Activated T-helper 9 cell treated with anti-CD3 and anti-CD28 coated beads, Interleukin-2, amount 50 U/mL, for 16 hours (primary cell): Measurements from ENCODE around the gene SNRNP35.
"Not testable (repeated sequence)": the region's sequence is repeated elsewhere in the genome, so short reads cannot be mapped to it uniquely, and the experiment has no call there.

Source experiments
- DNase-seq: peaks from one replicate; pipeline ENCODE4 v3.0.0-alpha.2; 2020; ENCODE audit warnings: low read depth

Gene SNRNP35

DNA sequence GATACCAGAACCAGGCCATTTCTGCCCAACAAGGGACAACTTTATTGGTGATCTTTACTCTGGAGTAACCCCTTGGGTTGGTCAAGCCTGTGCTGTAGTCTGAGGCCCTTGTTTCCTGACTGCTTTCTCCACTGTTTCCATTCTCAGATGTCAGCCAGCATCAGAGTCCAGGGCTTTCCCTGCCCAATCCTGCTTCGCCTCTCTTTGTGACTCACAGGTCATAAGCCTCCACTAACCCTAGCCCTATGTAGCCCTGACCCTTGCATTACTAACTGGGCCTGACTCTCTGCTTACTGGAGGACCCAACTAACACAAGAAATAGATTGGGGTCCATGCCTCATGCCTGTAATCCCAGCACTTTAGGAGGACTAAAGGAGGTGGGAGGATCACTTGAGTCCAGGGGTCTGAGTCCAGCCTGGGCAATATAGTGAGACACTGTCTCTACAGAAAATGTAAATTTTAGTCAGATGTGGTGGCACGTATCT lies 8.6 kb upstream of the SNRNP35 start:
- DNase-seq: no peak

DNA sequence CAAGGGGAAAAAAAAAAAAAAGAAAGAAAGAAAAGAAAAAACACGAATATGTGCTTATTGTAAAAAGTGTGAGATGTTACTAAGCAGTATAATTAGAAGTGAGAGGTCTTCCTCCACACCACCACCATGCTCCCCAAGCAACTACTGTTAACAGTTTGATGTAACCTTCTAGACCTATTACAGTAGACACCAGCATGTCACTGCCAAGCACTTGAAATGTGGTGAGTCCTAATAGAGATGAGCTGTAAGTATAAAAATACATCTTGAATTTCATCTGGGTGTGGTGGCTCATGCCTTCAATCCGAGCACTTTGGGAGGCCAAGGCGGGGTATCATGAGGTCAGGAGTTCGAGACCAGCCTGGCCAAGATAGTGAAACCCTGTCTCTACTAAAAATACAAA lies 8.1 kb upstream of the SNRNP35 start:
- DNase-seq: no peak

DNA sequence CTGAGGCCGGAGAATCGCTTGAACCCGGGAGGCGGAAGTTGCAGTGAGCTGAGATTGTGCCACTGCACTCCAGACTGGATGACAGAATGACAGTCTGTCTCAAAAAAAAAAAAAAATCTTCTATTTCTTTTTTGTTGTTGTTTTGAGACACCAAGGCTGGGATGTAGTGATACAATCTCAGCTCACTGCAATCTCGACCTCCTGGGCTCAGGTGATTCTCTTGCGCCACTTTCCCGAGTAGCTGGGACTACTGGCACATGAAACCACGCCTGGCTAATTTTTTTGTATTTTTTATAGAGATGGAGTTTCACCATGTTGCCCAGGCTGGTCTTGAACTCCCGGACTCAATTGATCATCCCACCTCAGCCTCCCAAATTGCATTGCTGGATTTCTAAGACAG lies 7.3 kb upstream of the SNRNP35 start:
- DNase-seq: no peak

DNA sequence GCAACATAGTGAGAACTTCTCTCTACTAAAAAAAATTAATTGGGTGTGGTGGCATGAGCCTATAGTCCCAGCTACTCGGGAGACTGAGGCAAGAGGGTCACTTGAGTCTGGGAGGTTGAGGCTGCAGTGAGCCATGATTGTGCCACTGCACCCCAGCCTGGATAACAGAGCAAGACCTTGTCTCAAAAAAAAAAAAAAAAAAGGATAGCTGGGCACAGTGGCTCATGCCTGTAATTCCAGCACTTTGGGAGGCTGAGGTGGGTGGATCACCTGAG lies 5.7 kb upstream of the SNRNP35 start:
- DNase-seq: not testable (repeated sequence)

DNA sequence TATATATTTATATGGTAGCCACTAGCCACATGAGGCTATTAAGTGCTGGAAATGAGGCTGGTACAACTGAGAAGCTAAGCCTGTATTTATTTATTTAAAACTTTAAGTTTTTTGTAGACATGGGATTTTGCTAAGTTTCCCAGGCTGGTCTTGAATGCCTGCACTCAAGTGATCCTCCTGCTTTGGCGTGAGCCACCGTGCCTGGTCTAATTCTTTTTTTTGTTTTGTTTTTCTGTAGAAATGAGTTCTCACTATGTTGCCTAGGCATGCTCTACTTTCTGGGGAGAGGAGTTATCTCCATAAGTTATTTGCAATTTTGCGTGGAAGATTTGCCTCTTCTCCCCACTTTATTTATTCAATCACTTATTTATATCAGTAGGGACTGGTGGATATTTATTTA lies 4.8 kb upstream of the SNRNP35 start:
- DNase-seq: no peak

DNA sequence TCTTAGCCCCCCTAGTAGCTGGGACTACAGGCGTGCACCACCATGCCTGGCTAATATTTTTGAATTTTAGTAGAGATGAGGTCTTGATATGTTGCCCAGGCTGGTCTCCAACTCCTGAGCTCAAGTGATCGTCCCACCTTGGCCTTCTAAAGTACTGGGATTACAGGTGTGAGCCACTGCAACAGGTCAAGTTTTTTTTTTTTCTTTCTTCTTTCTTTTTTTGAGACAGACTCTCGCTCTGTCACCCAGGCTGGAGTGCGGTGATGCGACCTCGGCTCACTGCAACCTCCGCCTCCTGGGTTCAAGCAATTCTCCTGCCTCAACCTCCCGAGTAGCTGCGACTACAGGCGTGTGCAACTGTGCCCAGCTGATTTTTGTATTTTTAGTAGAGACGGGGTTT lies 5.2 kb downstream of the SNRNP35 start:
- not testable (repeated sequence) for DNase-seq

DNA sequence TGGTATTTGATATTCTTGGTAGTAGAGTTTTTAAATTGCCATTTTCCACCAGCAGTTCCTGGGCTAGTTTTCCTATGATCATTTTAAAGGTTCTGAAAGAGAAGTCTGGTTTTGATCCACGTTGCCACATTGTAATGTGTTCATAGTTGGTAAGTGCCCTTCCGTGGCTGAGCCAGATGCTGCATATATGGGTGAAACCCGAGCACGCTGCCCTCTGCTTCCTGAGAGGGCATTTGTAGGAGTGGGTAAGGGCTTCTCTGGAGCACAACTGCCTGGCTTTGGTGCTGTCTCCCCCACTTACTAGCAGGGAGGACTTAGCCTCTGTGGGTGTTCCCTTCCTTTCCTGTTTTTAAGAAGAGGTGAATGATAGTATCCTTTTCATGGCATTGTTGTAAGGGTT lies 7.1 kb downstream of the SNRNP35 start:
- DNase-seq: no peak

DNA sequence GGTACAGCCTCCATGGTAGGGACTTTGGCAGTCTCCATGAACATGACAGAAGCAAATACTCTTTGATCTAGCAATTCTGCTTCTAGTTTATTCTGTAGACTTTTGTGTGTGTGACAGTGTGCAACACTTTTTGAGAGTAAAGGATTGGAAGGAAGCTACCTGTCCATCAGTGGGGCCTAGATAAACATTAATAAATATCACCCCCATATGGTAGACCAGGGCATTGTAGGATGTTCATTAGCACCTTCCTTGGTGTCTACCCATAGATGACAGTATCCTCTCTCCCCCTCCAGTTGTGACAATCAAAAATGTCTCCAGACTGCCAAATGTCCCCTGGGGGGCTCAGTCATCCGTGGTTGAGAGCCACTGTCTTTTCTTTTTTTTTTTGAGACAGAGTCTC lies 10.8 kb downstream of the SNRNP35 start:
- DNase-seq: no peak

DNA sequence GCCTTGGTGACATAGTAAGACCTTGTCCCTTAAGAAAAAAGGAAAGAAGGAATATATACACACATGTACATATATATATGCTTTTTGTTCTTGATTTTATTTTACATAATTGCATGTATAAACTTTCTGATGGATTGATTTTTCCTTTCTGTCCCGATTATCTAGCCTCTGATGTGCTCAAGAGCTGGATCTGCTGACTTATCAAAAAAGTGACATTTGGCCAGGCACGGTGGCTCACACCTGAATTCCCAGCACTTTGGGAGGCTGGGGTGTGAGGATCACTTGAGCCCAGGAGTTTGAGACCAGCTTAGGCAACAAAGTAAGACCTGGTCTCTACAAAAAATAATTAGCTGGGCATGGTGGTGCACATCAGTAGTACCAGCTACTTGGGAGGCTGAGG lies 12.0 kb downstream of the SNRNP35 start:
- DNase-seq: no peak

DNA sequence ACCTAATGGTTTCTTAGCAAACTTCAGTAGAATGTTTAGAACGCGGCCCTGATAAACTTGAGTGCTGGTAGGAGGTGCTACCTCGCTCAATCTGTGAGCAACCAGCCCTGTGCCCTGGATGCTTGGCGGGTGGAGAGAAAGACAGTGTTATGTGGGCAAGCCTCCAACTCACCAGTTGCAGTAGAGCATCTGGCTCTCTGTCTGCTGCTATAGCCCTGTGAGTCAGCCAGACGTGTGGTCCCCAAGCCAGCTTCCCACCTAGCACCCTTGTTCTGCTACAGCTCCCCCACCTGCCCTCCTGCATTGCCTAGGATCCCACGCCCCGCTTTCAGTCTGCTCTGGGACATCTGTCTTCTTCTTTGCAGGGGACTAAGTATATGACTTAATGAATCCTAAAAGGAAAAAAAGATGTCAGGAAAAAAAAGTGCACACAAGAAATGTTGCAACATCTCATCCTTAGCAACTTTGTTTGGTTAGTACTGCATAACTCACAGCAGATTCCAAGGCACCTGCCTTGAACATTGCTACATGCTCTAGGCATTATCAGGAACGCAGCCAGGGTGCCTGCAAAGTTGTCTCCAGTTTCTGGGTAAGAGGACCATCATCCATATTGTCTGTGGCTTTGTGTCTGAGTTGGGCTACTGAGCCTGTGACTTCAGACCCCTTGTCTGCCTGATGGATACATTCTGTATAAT lies 13.6 kb downstream of the SNRNP35 start:
- DNase-seq: no peak

DNA sequence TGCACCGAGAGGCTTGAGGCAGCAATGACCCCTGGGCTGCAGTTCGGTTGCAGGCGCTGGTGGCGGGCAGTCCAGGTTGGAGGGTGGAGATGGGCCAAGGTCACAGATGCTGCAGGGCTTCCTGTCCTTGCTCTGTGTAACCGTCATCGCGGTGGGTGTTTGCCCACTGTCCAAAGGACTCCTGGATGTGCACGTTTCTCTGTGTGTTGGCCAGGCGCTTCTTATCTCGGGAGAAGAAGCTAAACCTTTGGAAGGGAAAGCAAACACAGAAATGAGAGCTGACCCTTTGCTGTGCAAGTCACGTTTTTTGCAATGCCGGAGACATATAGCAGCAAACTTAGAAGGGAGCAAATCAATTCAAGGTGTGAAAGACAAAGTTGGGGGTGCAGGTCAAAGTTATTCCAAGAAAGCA lies 14.5 kb downstream of the SNRNP35 start:
- DNase-seq: no peak

DNA sequence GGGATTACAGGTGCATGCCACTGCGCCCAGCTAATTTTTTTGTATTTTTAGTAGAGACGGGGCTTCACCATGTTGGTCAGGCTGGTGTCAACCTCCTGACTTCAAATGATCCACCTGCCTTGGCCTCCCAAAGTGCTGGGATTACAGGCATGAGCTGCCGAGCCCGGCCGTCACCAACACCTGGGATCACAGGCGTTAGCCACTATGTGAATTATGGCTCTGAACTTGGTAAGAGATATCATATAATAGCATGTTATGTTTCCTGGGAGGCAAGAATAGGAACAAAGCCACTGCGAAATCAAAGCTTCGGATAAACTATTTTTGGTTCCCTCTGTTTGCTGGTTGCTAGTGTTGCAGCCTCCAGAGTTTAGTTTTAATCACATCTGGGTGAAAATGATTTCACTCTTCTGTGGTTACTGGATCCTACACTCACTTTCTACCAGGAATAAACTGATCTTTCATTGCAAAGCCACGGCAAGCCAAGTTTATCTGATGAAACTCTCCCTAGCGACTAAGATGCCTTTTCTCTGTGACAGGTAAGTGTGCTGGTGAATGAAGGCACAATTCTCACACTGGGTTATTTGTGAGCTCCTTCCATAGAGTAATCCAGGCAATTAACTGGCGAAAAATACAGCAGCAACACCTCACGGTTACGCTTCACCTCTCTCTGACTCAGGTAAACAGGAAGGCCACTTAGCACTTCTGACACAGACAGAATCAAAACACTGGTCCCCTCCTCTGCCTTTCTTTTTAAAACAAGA lies 16.7 kb downstream of the SNRNP35 start:
- DNase-seq: no peak

DNA sequence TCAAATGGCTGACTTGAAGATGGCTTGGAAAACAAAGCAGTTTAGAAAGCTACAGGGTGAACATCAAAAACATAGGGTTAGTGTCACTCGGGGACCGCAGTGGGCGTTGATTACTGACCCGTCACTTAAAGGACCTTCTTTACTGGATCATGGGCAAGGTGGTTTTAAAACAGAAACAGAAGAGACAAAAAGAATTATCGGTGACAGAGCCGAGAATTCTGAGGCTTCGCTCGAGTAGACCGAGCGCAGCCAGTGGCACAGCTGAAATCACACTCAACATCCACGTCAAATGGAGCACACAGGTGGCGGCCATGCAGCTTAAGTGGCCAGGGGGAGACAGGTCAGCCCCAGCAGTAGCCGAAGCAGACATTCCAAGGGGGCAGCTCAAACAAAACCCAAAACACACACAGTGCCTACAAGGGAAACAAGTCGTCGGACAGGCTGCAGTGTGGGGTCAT lies 17.3 kb downstream of the SNRNP35 start:
- no peak for DNase-seq

DNA sequence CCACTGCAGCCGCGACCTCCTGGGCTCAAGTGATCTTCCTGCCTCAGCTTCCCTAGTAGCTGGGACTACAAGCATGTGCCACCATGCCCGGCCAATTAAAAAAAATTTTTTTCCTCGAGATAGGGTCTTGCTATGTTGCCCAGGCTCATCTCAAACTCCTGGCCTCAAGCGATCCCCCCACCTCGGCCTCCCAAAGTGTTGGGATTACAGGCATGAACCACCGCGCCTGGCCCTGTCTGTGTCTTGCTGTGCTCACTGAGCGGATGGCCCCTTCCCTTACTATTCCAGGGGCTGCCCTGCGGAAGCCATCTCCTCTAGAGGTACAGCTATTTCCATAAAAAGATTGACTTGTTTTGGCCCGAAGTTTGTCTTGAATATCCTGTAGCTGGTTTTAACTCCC lies 20.1 kb downstream of the SNRNP35 start:
- no peak for DNase-seq

DNA sequence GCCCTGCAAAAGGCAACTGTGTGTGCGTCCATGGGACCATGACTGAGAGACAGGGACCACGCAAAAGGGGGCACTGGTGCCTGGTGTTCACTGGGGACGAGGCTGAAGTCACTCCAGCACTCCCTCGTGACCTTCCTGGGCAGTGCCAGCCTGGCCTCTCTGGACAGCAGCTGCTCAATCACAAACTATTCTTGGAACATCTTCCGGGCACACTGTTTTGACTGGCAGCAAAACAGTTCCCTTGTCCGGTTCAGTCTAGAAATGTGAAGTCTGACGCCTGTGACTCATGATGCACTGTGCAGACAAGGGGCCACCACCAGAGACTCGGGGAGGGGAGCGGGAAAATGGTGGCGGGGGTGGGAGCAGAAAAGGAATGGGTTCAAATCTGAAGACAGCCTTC lies 20.8 kb downstream of the SNRNP35 start:
- no peak for DNase-seq

DNA sequence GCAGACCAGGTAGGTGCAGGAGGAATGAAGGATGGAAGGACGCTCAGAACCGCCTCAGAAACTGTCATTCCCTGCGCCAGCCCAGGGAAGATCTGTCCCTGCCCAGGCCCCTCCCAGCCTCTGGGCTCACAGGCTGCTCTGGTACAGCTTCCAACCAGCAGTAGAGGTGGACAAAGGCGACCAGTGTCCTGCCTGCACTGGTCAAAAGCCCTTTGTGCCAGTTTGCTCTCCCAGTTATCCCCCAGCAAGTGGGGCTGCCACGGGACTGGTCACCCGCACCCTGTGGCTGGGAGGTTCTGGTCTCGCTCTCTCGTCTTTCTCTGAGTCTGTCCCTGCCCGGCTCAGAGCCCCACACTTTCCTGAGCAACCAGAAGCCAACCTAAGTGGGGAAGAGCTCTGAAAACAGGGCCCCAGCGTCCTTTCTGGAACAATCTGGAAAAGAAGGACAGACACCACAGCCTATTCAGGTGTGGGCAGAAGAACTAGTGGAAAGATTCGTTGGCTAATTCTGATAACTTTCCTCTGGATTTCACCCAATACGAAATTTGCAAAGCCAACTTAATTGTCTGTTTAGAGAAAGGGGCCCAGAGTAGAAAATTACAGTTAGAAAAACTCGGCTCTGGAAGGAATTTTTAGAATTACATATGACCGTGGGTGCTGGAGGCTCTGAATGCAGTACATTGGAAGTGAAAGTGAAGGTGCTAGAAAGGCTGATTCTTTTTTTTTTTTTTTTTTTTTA lies 21.7 kb downstream of the SNRNP35 start:
- no peak for DNase-seq

DNA sequence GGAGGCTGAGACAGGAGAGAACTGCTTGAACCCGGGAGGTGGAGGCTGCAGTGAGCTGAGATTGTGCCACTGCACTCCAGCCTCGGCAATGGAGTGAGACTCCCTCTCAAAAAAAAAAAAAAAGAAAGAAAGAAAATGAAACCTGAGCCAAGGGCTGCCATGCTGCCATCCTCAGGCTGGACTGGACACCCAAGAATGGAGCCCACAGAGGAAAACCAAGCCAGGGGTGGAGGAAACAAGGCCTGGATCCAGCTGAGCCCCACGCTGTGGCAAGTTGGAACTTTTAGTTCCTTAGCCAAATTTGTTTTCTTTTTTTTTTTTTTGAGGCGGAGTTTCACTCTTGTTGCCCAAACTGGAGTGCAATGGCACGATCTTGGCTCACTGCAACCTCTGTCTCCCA lies 23.3 kb downstream of the SNRNP35 start:
- not testable (repeated sequence) for DNase-seq

DNA sequence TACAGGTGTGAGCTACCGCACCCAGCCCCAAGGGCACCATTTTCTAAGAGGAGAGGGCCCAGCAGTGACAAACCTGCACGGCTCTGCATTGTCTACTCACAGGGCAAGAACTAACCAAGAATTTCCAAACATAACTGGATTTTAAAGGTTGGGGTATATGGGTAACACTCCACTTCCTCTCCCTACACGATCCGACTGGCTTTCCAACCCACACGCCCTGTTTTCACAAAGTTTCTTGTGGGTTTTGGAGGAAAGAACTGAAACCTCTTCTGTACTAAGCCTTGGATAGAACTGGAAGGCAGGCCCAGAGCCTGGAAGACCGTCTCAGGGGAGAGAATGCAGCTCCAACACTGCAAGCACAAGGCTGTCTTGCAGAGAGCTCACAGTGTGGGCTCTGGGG lies 24.9 kb downstream of the SNRNP35 start:
- DNase-seq: no peak

DNA sequence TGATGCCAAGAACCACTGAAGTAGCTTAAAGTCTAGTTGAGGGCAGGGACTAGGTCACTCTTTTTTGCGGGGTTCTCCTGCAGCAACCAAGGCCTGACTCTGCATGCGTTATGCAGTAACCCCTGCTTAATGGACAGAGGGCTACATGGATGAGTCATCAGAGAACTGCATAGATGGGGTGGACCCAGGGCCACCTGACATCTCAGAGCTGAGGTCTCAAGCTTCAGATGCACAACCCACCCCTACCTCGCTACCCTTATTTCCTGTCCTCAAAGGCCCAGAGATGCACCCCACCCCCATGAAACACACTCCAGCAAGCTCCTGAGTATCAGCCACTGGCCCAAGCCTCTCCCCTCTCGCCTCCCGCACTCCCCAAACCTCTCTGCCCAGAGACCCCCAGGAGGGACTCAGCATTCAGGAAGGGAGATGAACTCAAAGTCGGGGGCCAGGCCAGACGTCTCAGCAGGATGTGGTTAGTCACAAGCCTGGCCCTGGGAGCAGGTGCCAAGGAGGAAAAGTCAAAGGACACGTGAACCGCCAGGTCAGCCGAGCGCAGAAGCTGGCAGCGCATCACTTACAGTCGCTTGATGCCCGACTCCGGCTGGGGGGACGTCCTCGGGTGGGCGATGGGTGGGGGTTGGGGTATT lies 25.8 kb downstream of the SNRNP35 start:
- no peak for DNase-seq

DNA sequence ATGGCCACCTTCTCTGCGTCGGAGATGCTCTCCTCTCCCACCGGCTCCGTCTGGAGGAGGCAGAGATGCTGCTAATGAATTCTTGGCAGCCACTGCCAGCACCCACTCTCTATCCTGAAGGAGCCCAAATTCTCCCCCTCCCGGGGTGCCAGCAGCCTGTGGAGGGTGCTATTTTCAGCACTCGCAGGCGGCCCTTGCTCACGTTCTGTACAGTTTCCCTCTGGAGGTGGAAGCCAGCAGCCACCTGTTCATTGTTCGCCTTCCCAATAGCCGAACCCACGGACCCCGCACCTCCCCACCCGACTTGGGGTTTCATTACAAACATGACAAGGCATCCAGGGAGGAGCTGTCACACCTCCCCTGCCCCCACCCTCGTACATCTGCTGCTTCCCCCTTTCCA lies 27.8 kb downstream of the SNRNP35 start:
- DNase-seq: no peak

DNA sequence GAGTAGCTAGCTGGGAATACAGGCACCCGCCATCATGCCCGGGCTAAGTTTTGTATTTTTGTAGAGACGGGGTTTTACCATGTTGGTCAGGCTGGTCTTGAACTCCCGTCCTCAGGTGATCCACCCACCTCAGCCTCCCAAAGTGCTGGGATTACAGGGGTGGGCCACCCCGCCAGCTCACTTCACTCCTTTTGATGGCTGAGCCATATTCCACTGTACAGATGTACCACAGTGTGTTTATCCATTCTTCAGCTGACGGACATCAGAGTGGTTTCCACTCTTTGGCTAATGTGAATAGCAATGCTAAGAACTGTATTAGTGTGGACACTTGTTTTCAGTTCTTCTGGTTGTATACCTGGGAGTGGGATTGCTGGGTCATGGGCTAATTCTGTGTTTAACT lies 29.5 kb downstream of the SNRNP35 start:
- DNase-seq: no peak

DNA sequence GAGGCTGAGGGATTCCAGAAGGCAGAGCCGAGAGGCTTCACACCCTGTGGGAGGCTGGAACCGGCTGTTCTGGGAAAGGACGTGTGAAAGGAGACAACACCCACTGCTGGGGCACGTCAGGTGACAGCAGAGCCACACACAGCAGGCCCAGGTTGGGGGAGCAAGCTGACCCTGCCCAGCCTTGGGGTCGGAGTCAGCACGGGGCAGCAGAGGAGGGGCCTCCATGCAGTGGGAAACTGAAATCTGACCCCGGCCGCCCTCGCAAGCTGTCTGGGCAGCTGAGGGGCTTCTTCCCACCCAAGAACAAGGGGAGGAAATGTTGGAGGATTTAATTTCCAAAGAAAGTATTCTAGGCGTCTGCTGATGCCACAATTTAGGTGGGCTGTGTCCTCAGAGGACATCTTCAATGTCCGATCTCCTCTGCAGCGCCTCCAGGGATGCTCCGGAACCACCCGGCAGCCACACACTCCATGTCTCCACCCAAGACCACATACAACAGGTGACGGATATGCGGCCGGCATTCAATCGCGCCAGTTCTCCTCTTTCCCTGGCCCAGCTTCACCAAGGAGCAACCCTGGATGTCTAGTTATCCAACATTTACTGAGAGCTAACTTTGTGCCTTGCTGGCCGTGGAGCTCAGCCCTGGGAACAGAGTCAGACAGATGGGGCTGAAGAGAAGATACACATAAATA lies 30.7 kb downstream of the SNRNP35 start:
- DNase-seq: no peak
